Endothelial cell of umbilical vein (primary cell): Measurements from ENCODE around the gene OR2H1.

Experiments used
- CTCF ChIP-seq, 2 donors: IDR thresholded peaks; 1 replicate in 1 of 2; 2 replicates in 1 of 2; pipeline ENCODE4 v1.5.1; 2011; ENCODE audit warnings: low read length in 2 of 2, mild to moderate bottlenecking in 2 of 2, moderate library complexity in 2 of 2, control low read depth in 1 of 2, inconsistent platforms in 1 of 2, low read depth in 1 of 2; ENCODE audit not compliant: insufficient read depth in 1 of 2; ENCODE audit errors: extremely low read depth in 1 of 2
- EZH2 ChIP-seq: IDR thresholded peaks from 2 replicates; pipeline ENCODE4 v1.6.1; 2012; ENCODE audit warnings: borderline replicate concordance, low read depth, mild to moderate bottlenecking, moderate library complexity, low read length, inconsistent platforms; ENCODE audit not compliant: severe bottlenecking
- MAX ChIP-seq: IDR thresholded peaks from 2 replicates; pipeline ENCODE4 v1.6.1; 2011; ENCODE audit not compliant: insufficient read depth, insufficient read length
- POLR2A ChIP-seq: IDR thresholded peaks from 2 replicates; pipeline ENCODE4 v1.6.1; 2012; ENCODE audit warnings: low read depth, mild to moderate bottlenecking, control low read depth, low read length
- POLR2AphosphoS5 ChIP-seq: IDR thresholded peaks from 2 replicates; pipeline ENCODE4 v1.6.1; 2012; ENCODE audit warnings: low read depth, mild to moderate bottlenecking, control low read depth, low read length, moderate library complexity; ENCODE audit not compliant: insufficient read depth

GRCh38 chr6:29419516-29419915, 37.4 kb upstream of the OR2H1 start:
- TF ChIP-seq CTCF (IDR thresholded peaks at IDR 0.05; ENCODE audit: extremely low read depth in 1 of 2, insufficient read depth in 1 of 2, low read depth in 1 of 2, low read length in 2 of 2) = no peak
- no peak for TF ChIP-seq POLR2A
- no peak for TF ChIP-seq POLR2AphosphoS5
- no peak for TF ChIP-seq MAX
- no peak for TF ChIP-seq EZH2
